WI38 (cell line): ENCODE measurements around the gene SNCA.

Experiments
- H3K4me3 ChIP-seq: 2 replicates; pipeline ENCODE4 v1.5.1; 2011; ENCODE audit warnings: low read depth, mild to moderate bottlenecking, control low read depth, low read length
- CTCF ChIP-seq: IDR thresholded peaks from 2 replicates; pipeline ENCODE4 v1.5.1; 2012; ENCODE audit warnings: low read depth, mild to moderate bottlenecking, control low read depth, low read length

SNCA gene

DNA sequence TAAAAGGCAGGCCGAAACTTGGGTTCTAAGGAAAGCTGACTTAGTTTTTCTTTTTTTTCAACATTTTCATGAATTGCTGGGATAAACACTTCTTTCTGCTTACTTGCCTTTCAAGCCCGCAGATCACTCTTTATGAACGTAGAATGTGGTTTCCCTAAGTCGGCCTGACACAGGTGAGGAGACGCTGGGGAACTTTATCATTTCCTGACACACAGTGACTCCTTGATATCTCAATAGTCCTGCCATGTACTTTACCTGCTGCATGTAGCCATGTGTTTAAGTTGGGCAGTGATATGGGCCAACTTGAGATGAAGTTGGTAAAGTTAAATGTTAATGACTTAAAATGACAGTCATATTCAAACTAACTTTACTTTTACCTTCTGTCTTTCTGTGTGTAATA lies 26.6 kb upstream of the SNCA start:
- no peak for TF ChIP-seq CTCF
- H3K4me3 ChIP-seq = no peak overlapping the region

GRCh38 chr4:89860971-89861370 lies 24.0 kb upstream of the SNCA start:
- H3K4me3 ChIP-seq = no peak overlapping the region
- TF ChIP-seq CTCF = no peak

DNA sequence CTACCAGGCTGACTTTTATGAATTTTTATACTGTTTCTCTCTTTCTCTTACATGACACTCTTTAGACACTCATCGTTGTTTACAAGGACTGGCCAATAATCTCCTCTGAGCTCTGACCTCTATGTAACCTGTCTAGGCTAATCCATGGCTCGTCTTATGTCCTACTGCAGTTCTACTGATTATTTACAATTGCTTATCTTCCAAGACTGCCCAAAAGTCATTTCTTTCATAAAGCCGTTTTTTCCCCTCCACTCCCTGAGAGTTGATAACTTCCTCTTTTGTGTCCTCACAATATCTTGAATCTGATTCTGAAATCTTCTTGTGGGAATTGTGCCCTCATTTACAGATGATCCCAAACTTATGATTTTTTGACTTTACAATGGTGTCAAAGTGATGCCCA lies 18.3 kb upstream of the SNCA start:
- H3K4me3 ChIP-seq = no peak overlapping the region
- TF ChIP-seq CTCF = no peak

GRCh38 chr4:89847571-89848325 lies 10.8 kb upstream of the SNCA start:
- TF ChIP-seq CTCF = no peak
- H3K4me3 ChIP-seq = no peak overlapping the region

DNA sequence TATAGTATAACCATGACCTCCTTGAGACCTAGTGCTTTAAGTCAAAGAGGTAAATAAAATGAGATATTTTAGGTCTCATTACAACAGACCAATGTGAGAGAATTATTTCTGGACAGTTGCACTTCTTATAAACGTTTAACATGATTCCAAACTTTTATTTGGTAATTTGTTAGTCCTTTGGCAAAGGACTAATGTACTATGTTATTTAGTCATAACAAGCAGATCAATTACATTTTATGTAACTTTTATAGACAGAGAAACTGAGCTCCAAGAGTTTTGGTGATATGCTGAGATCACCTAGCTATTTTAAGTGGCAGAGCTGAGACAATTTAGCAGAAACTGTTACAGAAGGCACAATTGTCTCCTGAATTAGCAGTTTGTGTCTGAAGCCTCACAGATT lies 2.6 kb upstream of the SNCA start:
- no peak for TF ChIP-seq CTCF
- no peak overlapping the region for H3K4me3 ChIP-seq

- no peak overlapping the region for H3K4me3 ChIP-seq
- no peak for TF ChIP-seq CTCF
These were observed 1.0 kb upstream of the SNCA start for GRCh38 chr4:89837993-89838390.

- TF ChIP-seq CTCF = no peak
- peak overlapping the region; percentile 56 for H3K4me3 ChIP-seq
These were observed 528 bp upstream of the SNCA start for GRCh38 chr4:89837385-89837992.
